Sigmoid colon (tissue), 7 donors: ENCODE data around the gene DMPK. TPM values are rescaled to one million over a fixed set of nuclear protein-coding genes. Genes with fewer than 3 reads are reported as not detected.
A peak's percentile ranks its signal among the peaks of the same experiment; 100 is the strongest.

ENCODE experiments used
- DNase-seq: peaks from one replicate; pipeline ENCODE4 v3.0.0-alpha.2; 2019
- H3K27ac ChIP-seq, 4 donors: fragments of 200-600 bp; sonication (generic); one replicate each; pipeline ENCODE4 v1.5.1; 2016 to 2019; ENCODE audit warnings: mild to moderate bottlenecking in 1 of 4
- H3K27me3 ChIP-seq, 3 donors: fragments of 200-600 bp; sonication (generic); one replicate each; pipeline ENCODE4 v1.5.1; 2019; ENCODE audit warnings: mild to moderate bottlenecking in 1 of 3
- H3K36me3 ChIP-seq, 4 donors: fragments of 200-600 bp; sonication (generic); one replicate each; pipeline ENCODE4 v1.5.1; 2016 to 2019
- H3K4me1 ChIP-seq, 4 donors: fragments of 200-600 bp; sonication (generic); one replicate each; pipeline ENCODE4 v1.5.1; 2017 to 2019
- H3K4me3 ChIP-seq, 4 donors: fragments of 200-600 bp; sonication (generic); one replicate each; pipeline ENCODE4 v1.5.1; 2017 to 2019; ENCODE audit warnings: mild to moderate bottlenecking in 2 of 4, moderate library complexity in 1 of 4
- H3K9me3 ChIP-seq, 4 donors: fragments of 200-600 bp in 3 of 4; sonication (generic) in 3 of 4; one replicate each; pipeline versions ENCODE4 v1.5.1 to v1.6.1; 2013 to 2019
- EP300 ChIP-seq, 4 donors: sonication (generic); formaldehyde crosslinking; IDR thresholded peaks; one replicate each; pipeline ENCODE4 v1.6.1; 2017; ENCODE audit warnings: antibody characterized with exemption in 4 of 4
- POLR2A ChIP-seq, 2 donors: fragments of 450-650 bp; IDR thresholded peaks; one replicate each; pipeline ENCODE4 v1.6.1; 2016; ENCODE audit warnings: antibody characterized with exemption in 2 of 2, mild to moderate bottlenecking in 2 of 2, moderate library complexity in 2 of 2
- POLR2AphosphoS5 ChIP-seq, 4 donors: sonication (generic); formaldehyde crosslinking; IDR thresholded peaks; one replicate each; pipeline ENCODE4 v1.6.1; 2017; ENCODE audit warnings: antibody characterized with exemption in 4 of 4
- WGBS, 2 donors: extraction: QIAGEN DNeasy Blood & Tissue Kit; methylation state at CpG; one replicate each; pipeline ENCODE4 v1.1.7; 2013; 5-methylcytosine and 5-hydroxymethylcytosine counted together
- intact Hi-C: fragments of 100-400 bp; cut with DNase I; formaldehyde crosslinking; loops from one replicate; pipeline ENCODE4 v1.15.1; 2023
- polyA plus RNA-seq, 3 donors: library from polyadenylated mRNA; stranded (reverse); fragments of 200-250 nt; gene quantifications; one replicate each; pipeline ENCODE4 v1.2.3, GENCODE V29; 2013
- total RNA-seq, 4 donors: library from RNA; depleted of rRNA; stranded (reverse); fragments of >200 nt; gene quantifications; one replicate each; pipeline ENCODE4 v1.1.0, GENCODE V29; 2016
- TF ChIP-seq, protein P1 (sequence below), 4 experiments: fragments of 450-650 bp in 3 of 4; fragments of 200-600 bp in 1 of 4; IDR thresholded peaks; one replicate each; pipeline ENCODE4 v1.5.1; 2016 to 2019; ENCODE audit warnings: antibody characterized with exemption in 4 of 4, mild to moderate bottlenecking in 3 of 4, moderate library complexity in 2 of 4
- donor health status: healthy with polysubstance abuse.
- donor health status: Bipolar disorder and iron deficiency.
- donor health status: healthy.

The DMPK gene
- total and polyA plus RNA-seq, 7 donors: 7.2 to 219 (median 62.2) TPM

DNA sequence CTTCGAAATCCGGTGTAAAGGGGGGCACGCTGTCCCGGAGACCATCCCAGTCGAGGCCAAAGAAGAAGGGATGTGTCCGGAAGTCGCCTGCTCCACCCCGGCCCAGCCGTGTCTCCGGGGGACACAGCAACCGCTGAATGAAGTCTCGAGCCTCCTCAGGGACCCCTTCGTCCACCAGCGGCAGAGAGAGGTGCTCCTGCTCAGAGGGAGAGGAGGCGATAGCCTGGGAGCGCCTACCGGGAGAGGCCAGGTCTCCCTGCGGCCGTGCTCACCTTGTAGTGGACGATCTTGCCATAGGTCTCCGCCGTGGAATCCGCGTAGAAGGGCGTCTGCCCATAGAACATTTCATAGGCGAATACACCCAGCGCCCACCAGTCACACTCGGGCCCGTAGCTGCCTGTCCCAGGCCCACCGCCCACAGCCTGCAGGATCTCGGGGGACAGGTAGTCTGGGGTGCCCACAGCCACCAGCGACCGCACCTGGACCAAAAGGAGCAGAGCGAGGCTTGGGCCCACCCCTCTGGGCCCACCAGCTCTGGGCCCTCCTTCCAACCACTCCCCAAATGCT, 4.8 kb downstream of the DMPK start:
- WGBS, 2 donors: 96% methylated on average over 34 of the region's 34 CpGs
- Histone ChIP-seq H3K4me1 (peaks cover 0 to 42% (median 33%) of the 10 kb centered on the region in 4 donors), H3K27me3 (no peaks in the 10 kb centered on the region), H3K27ac (peak overlapping the region; percentile 96 to 98 (median 98)), H3K9me3 (no peaks in the 10 kb centered on the region), H3K36me3 (peaks cover 5 to 51% (median 45%) of the 10 kb centered on the region in 4 donors), H3K4me3 (no peak overlapping the region)
- intact Hi-C loops: no loop called here
- DNase-seq: peak; percentile 66
- TF ChIP-seq, protein P1, sequence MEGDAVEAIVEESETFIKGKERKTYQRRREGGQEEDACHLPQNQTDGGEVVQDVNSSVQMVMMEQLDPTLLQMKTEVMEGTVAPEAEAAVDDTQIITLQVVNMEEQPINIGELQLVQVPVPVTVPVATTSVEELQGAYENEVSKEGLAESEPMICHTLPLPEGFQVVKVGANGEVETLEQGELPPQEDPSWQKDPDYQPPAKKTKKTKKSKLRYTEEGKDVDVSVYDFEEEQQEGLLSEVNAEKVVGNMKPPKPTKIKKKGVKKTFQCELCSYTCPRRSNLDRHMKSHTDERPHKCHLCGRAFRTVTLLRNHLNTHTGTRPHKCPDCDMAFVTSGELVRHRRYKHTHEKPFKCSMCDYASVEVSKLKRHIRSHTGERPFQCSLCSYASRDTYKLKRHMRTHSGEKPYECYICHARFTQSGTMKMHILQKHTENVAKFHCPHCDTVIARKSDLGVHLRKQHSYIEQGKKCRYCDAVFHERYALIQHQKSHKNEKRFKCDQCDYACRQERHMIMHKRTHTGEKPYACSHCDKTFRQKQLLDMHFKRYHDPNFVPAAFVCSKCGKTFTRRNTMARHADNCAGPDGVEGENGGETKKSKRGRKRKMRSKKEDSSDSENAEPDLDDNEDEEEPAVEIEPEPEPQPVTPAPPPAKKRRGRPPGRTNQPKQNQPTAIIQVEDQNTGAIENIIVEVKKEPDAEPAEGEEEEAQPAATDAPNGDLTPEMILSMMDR (IDR thresholded peaks at IDR 0.05): no peak
- TF ChIP-seq EP300 (IDR thresholded peaks at IDR 0.05) (no peak), POLR2A (IDR thresholded peaks at IDR 0.05) (no peak), POLR2AphosphoS5 (IDR thresholded peaks at IDR 0.05) (no peak)

DNA sequence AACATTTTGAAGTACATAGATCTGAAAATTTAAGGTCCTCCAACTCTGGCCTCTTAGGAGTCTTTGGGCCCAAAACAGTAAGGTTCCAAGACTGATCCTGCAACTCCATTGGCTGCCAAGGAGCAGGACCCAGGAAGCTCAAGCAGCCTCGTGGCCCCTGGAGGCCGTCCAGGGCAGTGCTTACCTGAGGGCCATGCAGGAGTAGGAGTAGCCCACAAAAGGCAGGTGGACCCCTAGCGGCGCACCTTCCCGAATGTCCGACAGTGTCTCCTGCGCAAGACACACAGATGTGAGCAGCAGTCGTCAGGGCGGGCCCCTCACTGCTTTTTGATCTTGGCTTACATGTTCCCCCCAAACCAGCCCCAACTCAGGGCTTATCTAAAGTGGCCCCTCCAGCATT, 7.5 kb downstream of the DMPK start:
- peaks cover 0 to 35% (median 29%) of the 10 kb centered on the region in 4 donors for H3K4me1 ChIP-seq
- H3K27ac ChIP-seq: peak overlapping the region in 1 of 4 donors; percentile 14
- intact Hi-C loops: no loop called here
- no peak overlapping the region for H3K4me3 ChIP-seq
- peaks cover 5 to 64% (median 54%) of the 10 kb centered on the region in 4 donors for H3K36me3 ChIP-seq
- no peaks in the 10 kb centered on the region for H3K9me3 ChIP-seq
- H3K27me3 ChIP-seq: no peaks in the 10 kb centered on the region
- DNase-seq: no peak
- TF ChIP-seq, protein P1 (IDR thresholded peaks at IDR 0.05): no peak
- TF ChIP-seq POLR2A (IDR thresholded peaks at IDR 0.05): no peak
- TF ChIP-seq EP300 (IDR thresholded peaks at IDR 0.05): no peak
- no peak for TF ChIP-seq POLR2AphosphoS5 (IDR thresholded peaks at IDR 0.05)
- WGBS, 2 donors: 53 to 71% methylated on average over 9 of the region's 9 CpGs

DNA sequence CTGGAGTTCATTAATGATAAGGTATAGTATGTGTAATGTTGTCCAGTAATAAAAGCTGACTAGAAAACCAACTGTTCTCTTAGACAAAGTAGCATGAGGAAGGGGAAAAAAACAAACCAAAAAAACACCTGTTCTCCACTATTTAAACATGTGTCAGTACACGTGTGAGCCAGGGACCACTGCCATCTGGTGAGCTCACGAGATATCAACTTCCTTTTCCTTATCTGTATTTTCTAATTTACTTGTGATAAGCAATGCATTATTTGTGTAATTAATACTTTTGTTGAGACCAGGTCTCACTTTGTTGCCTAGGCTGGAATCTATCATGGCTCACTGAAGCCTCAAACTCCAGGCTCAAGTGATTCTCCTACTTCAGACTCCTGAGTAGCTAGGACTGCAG, 8.9 kb downstream of the DMPK start:
- 11 to 26% methylated on average over 2 of the region's 2 CpGs for WGBS, 2 donors
- no peak for TF ChIP-seq POLR2AphosphoS5 (IDR thresholded peaks at IDR 0.05)
- TF ChIP-seq POLR2A (IDR thresholded peaks at IDR 0.05): no peak
- TF ChIP-seq EP300 (IDR thresholded peaks at IDR 0.05): no peak
- TF ChIP-seq, protein P1 (IDR thresholded peaks at IDR 0.05): no peak
- Histone ChIP-seq H3K27me3 (no peaks in the 10 kb centered on the region), H3K36me3 (peaks cover 5 to 61% (median 47%) of the 10 kb centered on the region in 4 donors), H3K9me3 (no peaks in the 10 kb centered on the region), H3K4me1 (peaks cover 0 to 25% (median 18%) of the 10 kb centered on the region in 4 donors), H3K27ac (peak overlapping the region; percentile 4 to 99 (median 94)), H3K4me3 (no peak overlapping the region)
- intact Hi-C loops: no loop called here
- DNase-seq: no peak

DNA sequence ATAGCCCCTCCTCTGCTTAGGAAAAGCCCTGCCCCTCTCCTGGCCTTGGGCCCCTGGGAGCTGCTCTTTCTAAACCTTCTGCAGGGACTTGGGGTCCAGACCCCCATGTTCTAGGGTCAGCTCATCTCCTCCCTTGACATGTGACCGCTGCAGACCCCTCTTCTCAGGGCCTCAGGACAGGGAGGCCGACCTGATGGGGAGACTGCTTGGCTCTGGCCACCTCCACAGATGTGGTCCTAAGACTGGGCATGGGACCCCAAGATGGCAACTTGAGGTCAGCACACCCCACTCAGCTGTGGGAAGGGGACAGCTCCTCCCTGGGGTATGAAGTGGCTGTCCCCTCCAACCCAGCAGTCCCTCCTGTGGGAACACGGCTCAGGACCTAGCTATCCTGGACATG, 9.4 kb downstream of the DMPK start:
- intact Hi-C loops: no loop called here
- H3K27ac ChIP-seq: peak overlapping the region; percentile 89 to 99 (median 98)

More for the DNA sequence above, 9.4 kb downstream of the DMPK start:
- TF ChIP-seq, protein P1 (IDR thresholded peaks at IDR 0.05): no peak
- TF ChIP-seq POLR2A (IDR thresholded peaks at IDR 0.05) (no peak), EP300 (IDR thresholded peaks at IDR 0.05) (no peak), POLR2AphosphoS5 (IDR thresholded peaks at IDR 0.05) (peak in 1 of 4 donors; percentile 3)
- Histone ChIP-seq H3K4me1 (peaks cover 0 to 22% (median 17%) of the 10 kb centered on the region in 4 donors), H3K9me3 (no peaks in the 10 kb centered on the region), H3K36me3 (peaks cover 5 to 57% (median 42%) of the 10 kb centered on the region in 4 donors), H3K27me3 (no peaks in the 10 kb centered on the region), H3K4me3 (no peak overlapping the region)
- no peak for DNase-seq
- WGBS, 2 donors: 88 to 91% methylated on average over 3 of the region's 3 CpGs
